Fibroblast of lung (primary cell): Measurements from ENCODE around the gene CFAP20.

Experiments
- CTCF ChIP-seq, 2 donors: IDR thresholded peaks in 1 of 2; conservative IDR thresholded peaks in 1 of 2; 1 replicate in 1 of 2; 2 replicates in 1 of 2; pipeline ENCODE4 v1.5.1; 2011 to 2012; ENCODE audit warnings: low read length in 2 of 2, control low read depth in 1 of 2, inconsistent platforms in 1 of 2, low read depth in 1 of 2, mild to moderate bottlenecking in 1 of 2
- EZH2 ChIP-seq: IDR thresholded peaks from 2 replicates; pipeline ENCODE4 v1.5.1; 2012; ENCODE audit warnings: low read length, control low read depth, mild to moderate bottlenecking; ENCODE audit errors: missing control alignments

DNA sequence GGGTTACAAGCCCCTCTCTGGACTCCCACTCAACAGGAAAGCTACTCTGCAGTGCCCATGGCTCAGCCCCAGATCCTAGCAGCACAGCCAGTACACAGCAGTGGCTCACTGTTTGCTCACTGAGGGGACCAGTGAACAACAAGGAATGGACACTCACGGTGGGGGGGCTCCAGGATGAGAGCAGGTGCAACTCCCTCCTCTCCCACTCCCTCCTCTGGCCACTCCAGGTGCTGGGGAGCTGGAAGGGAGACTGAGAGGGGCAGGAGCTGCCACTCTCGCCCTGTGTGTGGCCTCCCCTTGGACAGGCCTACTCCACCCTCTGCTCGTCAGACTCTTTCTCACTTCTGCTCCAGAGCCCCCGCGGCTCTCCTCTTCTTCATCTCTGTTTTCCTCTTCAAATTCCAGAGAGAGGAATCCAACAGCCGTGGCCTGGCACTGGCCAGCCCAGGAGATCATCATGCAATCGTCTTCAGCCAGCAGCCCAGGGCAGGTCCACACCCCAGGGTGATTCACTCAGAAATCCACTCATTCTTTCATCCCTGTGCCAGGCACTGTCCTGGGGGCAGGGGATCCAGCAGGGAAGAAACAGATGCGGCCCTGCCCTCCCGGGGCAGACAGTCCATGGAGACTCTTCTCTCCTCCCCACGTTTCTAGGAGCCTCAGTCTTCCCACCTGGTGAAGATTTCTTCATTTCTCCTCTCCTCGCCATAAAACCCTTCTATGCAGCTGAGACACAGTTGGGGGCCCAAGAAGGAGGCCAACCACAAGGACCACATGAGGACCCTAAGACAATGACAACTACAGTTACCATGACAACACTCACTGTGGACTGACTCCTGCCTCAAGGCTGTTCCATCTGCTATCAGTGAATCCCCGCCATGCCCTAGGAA, 30.7 kb downstream of the CFAP20 start:
- TF ChIP-seq CTCF (conservative IDR thresholded peaks at IDR 0.05 in 1 of 2, IDR thresholded peaks at IDR 0.05 in 1 of 2; ENCODE audit: low read depth in 1 of 2, low read length in 2 of 2) (no peak), EZH2 (no peak)
